ENCODE data around the gene SLC16A10. TPM values are rescaled to one million over a fixed set of nuclear protein-coding genes. Genes with fewer than 3 reads are reported as not detected.
A peak's percentile ranks its signal among the peaks of the same experiment; 100 is the strongest.

The SLC16A10 gene
- total RNA-seq, 4 donors from 2014 or later = 0.45 to 5.3 (median 0.70) TPM

GRCh38 chr6:111259089-111259831, 172.0 kb downstream of the SLC16A10 start:
- intact Hi-C loops (cut with DNase I) = loop anchor here (2.0 kb wide), 1 partner anchor 384 kb away; no protein-coding TSS in a partner anchor
- TF ChIP-seq POLR2A (IDR thresholded peaks at IDR 0.05; ENCODE audit: low read depth) (peak; percentile 5), EP300 (IDR thresholded peaks at IDR 0.05) (no peak), CTCF (IDR thresholded peaks at IDR 0.05) (peak; percentile 93 to 99 (median 93)), POLR2AphosphoS5 (IDR thresholded peaks at IDR 0.05) (peak; percentile 91 to 99)
- WGBS = 3% methylated on average over 24 of the region's 59 CpGs
- H3K27me3 ChIP-seq = peaks cover 0 to 9% (median 0%) of the 10 kb centered on the region in 4 donors
- H3K9me3 ChIP-seq = no peaks in the 10 kb centered on the region
- peaks cover 0 to 5% (median 4%) of the 10 kb centered on the region in 4 donors for H3K36me3 ChIP-seq
- peak overlapping the region; percentile 74 to 91 (median 84) for H3K4me3 ChIP-seq
- peak overlapping the region; percentile 85 to 94 (median 93) for H3K27ac ChIP-seq (replicated peaks in 1 of 4)
- DNase-seq (ENCODE audit: extremely low spot score) = peak; percentile 99
- peaks cover 11 to 38% (median 24%) of the 10 kb centered on the region in 4 donors for H3K4me1 ChIP-seq

- no peaks in the 10 kb centered on the region for H3K27me3 ChIP-seq
- H3K36me3 ChIP-seq = peaks cover 3 to 18% (median 17%) of the 10 kb centered on the region in 4 donors
- peaks cover 11 to 38% (median 24%) of the 10 kb centered on the region in 4 donors for H3K4me1 ChIP-seq
- 94% methylated on average over 12 of the region's 12 CpGs for WGBS
- no peak for DNase-seq (ENCODE audit: extremely low spot score)
- H3K4me3 ChIP-seq = no peak overlapping the region
- intact Hi-C loops (cut with DNase I) = no loop called here
- no peaks in the 10 kb centered on the region for H3K9me3 ChIP-seq
- H3K27ac ChIP-seq (replicated peaks in 1 of 4) = no peak overlapping the region
- no peak for TF ChIP-seq POLR2AphosphoS5 (IDR thresholded peaks at IDR 0.05)
Measured at GRCh38 chr6:111260570-111261298, 173.4 kb downstream of the SLC16A10 start.

GRCh38 chr6:111263837-111264236, 176.5 kb downstream of the SLC16A10 start:
- no peaks in the 10 kb centered on the region for H3K27me3 ChIP-seq
- peaks cover 16 to 43% (median 37%) of the 10 kb centered on the region in 4 donors for H3K36me3 ChIP-seq
- intact Hi-C loops (cut with DNase I) = no loop called here
- no peak for DNase-seq (ENCODE audit: extremely low spot score)
- no peak overlapping the region for H3K4me3 ChIP-seq
- H3K27ac ChIP-seq (replicated peaks in 1 of 4) = no peak overlapping the region
- peaks cover 11 to 38% (median 19%) of the 10 kb centered on the region in 4 donors for H3K4me1 ChIP-seq
- no peaks in the 10 kb centered on the region for H3K9me3 ChIP-seq
- WGBS = 100% methylated on average over 4 of the region's 4 CpGs
- no peak for TF ChIP-seq CTCF (IDR thresholded peaks at IDR 0.05)
- TF ChIP-seq POLR2AphosphoS5 (IDR thresholded peaks at IDR 0.05) = no peak
- no peak for TF ChIP-seq POLR2A (IDR thresholded peaks at IDR 0.05; ENCODE audit: low read depth)
- no peak for TF ChIP-seq EP300 (IDR thresholded peaks at IDR 0.05)

- no peak for DNase-seq (ENCODE audit: extremely low spot score)
- no peak overlapping the region for H3K27ac ChIP-seq (replicated peaks in 1 of 4)
- WGBS = 93% methylated on average over 6 of the region's 6 CpGs
- H3K4me3 ChIP-seq = no peak overlapping the region
- intact Hi-C loops (cut with DNase I) = no loop called here
- H3K36me3 ChIP-seq = peaks cover 16 to 59% (median 47%) of the 10 kb centered on the region in 4 donors
- peaks cover 0 to 24% (median 4%) of the 10 kb centered on the region in 4 donors for H3K4me1 ChIP-seq
- TF ChIP-seq EP300 (IDR thresholded peaks at IDR 0.05) = no peak
- no peak for TF ChIP-seq POLR2A (IDR thresholded peaks at IDR 0.05; ENCODE audit: low read depth)
- TF ChIP-seq CTCF (IDR thresholded peaks at IDR 0.05) = no peak
- TF ChIP-seq POLR2AphosphoS5 (IDR thresholded peaks at IDR 0.05) = no peak
- H3K9me3 ChIP-seq = no peaks in the 10 kb centered on the region
- no peaks in the 10 kb centered on the region for H3K27me3 ChIP-seq
Measured at GRCh38 chr6:111265842-111266241, 178.5 kb downstream of the SLC16A10 start.

- intact Hi-C loops (cut with DNase I) = no loop called here
- no peaks in the 10 kb centered on the region for H3K27me3 ChIP-seq
- no peak overlapping the region for H3K27ac ChIP-seq (replicated peaks in 1 of 4)
- DNase-seq (ENCODE audit: extremely low spot score) = no peak
- H3K9me3 ChIP-seq = no peaks in the 10 kb centered on the region
- H3K4me1 ChIP-seq = peaks cover 0 to 19% (median 1%) of the 10 kb centered on the region in 4 donors
- no peak overlapping the region for H3K4me3 ChIP-seq
- WGBS = 100% methylated on average over 2 of the region's 2 CpGs
- H3K36me3 ChIP-seq = peaks cover 16 to 59% (median 47%) of the 10 kb centered on the region in 4 donors
- no peak for TF ChIP-seq CTCF (IDR thresholded peaks at IDR 0.05)
- no peak for TF ChIP-seq POLR2A (IDR thresholded peaks at IDR 0.05; ENCODE audit: low read depth)
- no peak for TF ChIP-seq EP300 (IDR thresholded peaks at IDR 0.05)
- TF ChIP-seq POLR2AphosphoS5 (IDR thresholded peaks at IDR 0.05) = no peak
Measured at GRCh38 chr6:111266276-111266675, 179.0 kb downstream of the SLC16A10 start.
